ENCODE results near the gene PRDX4.

The PRDX4 gene

GRCh38 chrX:23667239-23668177, at the start of gene PRDX4:
PRDX4 (plus strand) TSS chrX:23667493; CDS start chrX:23667571, 78 bp downstream.
- H3K9me3 ChIP-seq (ENCODE audit: insufficient read depth, low read length, severe bottlenecking) = no peaks in the 10 kb centered on the region
- peak within 1 kb of the TSS; percentile 73 for H3K4me2 ChIP-seq (ENCODE audit: insufficient read depth, low read length)
- H3K4me3 ChIP-seq (ENCODE audit: low read depth in 1 of 2, low read length in 2 of 2) = peak within 1 kb of the TSS; percentile 72 to 90
- peaks cover 19% of the 10 kb centered on the region; the same call in 1 of the 2 replicates for H3K36me3 ChIP-seq (ENCODE audit: insufficient read depth, low read length)
- peak within 1 kb of the TSS; percentile 80 for H3K9ac ChIP-seq (ENCODE audit: low read depth, low read length)
- H4K20me1 ChIP-seq (ENCODE audit: insufficient read depth, low read length) = no peaks in the 10 kb centered on the region
- peak; percentile 85 for ATAC-seq (ENCODE audit: insufficient read depth, low read depth)
- DNase-seq = peak; percentile 78
- TF ChIP-seq CTCF (IDR thresholded peaks at IDR 0.05; ENCODE audit: borderline replicate concordance, extremely low read depth, low read length, poor library complexity, severe bottlenecking) (no peak), EZH2 (IDR thresholded peaks at IDR 0.05; ENCODE audit: borderline replicate concordance, low read depth, low read length, severe bottlenecking) (no peak)
- H3K27ac ChIP-seq (ENCODE audit: low read length) = peak within 1 kb of the TSS; percentile 88
- H3K4me1 ChIP-seq (ENCODE audit: insufficient read depth, low read length) = peaks cover 25% of the 10 kb centered on the region
- no peaks in the 10 kb centered on the region for H3K27me3 ChIP-seq (ENCODE audit: insufficient read depth, low read length, poor library complexity)
- H2AFZ ChIP-seq (ENCODE audit: low read depth, low read length) = peak within 1 kb of the TSS; percentile 89
- peaks cover 34% of the 10 kb centered on the region for H3K79me2 ChIP-seq (ENCODE audit: insufficient read depth, low read length)

GRCh38 chrX:23621621-23622265, 45.5 kb upstream of the PRDX4 start:
- Histone ChIP-seq H3K4me3 (ENCODE audit: low read depth in 1 of 2, low read length in 2 of 2) (no peak overlapping the region), H3K79me2 (ENCODE audit: insufficient read depth, low read length) (no peaks in the 10 kb centered on the region), H3K36me3 (ENCODE audit: insufficient read depth, low read length) (no peaks in the 10 kb centered on the region), H3K9ac (ENCODE audit: low read depth, low read length) (no peak overlapping the region), H3K27me3 (ENCODE audit: insufficient read depth, low read length, poor library complexity) (no peaks in the 10 kb centered on the region), H2AFZ (ENCODE audit: low read depth, low read length) (no peak overlapping the region), H3K9me3 (ENCODE audit: insufficient read depth, low read length, severe bottlenecking) (no peaks in the 10 kb centered on the region), H3K4me1 (ENCODE audit: insufficient read depth, low read length) (no peaks in the 10 kb centered on the region), H3K4me2 (ENCODE audit: insufficient read depth, low read length) (no peak overlapping the region), H4K20me1 (ENCODE audit: insufficient read depth, low read length) (no peaks in the 10 kb centered on the region), H3K27ac (ENCODE audit: low read length) (no peak overlapping the region)
- DNase-seq (no peak), ATAC-seq (ENCODE audit: insufficient read depth, low read depth) (no peak)
- TF ChIP-seq EZH2 (IDR thresholded peaks at IDR 0.05; ENCODE audit: borderline replicate concordance, low read depth, low read length, severe bottlenecking) (no peak), CTCF (IDR thresholded peaks at IDR 0.05; ENCODE audit: borderline replicate concordance, extremely low read depth, low read length, poor library complexity, severe bottlenecking) (no peak)

- DNase-seq (no peak), ATAC-seq (ENCODE audit: insufficient read depth, low read depth) (no peak)
- TF ChIP-seq CTCF (IDR thresholded peaks at IDR 0.05; ENCODE audit: borderline replicate concordance, extremely low read depth, low read length, poor library complexity, severe bottlenecking) = no peak
- no peak for TF ChIP-seq EZH2 (IDR thresholded peaks at IDR 0.05; ENCODE audit: borderline replicate concordance, low read depth, low read length, severe bottlenecking)
- Histone ChIP-seq H4K20me1 (ENCODE audit: insufficient read depth, low read length) (no peaks in the 10 kb centered on the region), H3K4me3 (ENCODE audit: low read depth in 1 of 2, low read length in 2 of 2) (no peak overlapping the region), H2AFZ (ENCODE audit: low read depth, low read length) (no peak overlapping the region), H3K4me1 (ENCODE audit: insufficient read depth, low read length) (no peaks in the 10 kb centered on the region), H3K36me3 (ENCODE audit: insufficient read depth, low read length) (no peaks in the 10 kb centered on the region), H3K4me2 (ENCODE audit: insufficient read depth, low read length) (no peak overlapping the region), H3K27ac (ENCODE audit: low read length) (no peak overlapping the region), H3K9me3 (ENCODE audit: insufficient read depth, low read length, severe bottlenecking) (no peaks in the 10 kb centered on the region), H3K27me3 (ENCODE audit: insufficient read depth, low read length, poor library complexity) (no peaks in the 10 kb centered on the region), H3K79me2 (ENCODE audit: insufficient read depth, low read length) (no peaks in the 10 kb centered on the region), H3K9ac (ENCODE audit: low read depth, low read length) (no peak overlapping the region)
These were observed 43.5 kb upstream of the PRDX4 start for GRCh38 chrX:23623797-23624196.
